ENCODE results near the gene NAT16. TPM values are rescaled to one million over a fixed set of nuclear protein-coding genes. Genes with fewer than 3 reads are reported as not detected.
"Not testable (repeated sequence)": the region's sequence is repeated elsewhere in the genome, so short reads cannot be mapped to it uniquely, and the experiment has no call there.

Gene NAT16
- total RNA-seq (2014; rRNA removed; shearing (Covaris generic)), result not detected in 2 replicates
- polyA plus RNA-seq (2015; cell fraction: cytosol; rRNA removed), result 0.05 and 0.06 TPM in 2 replicates
- 0.08 TPM in 1 of 2 replicates, not detected in the other for polyA plus RNA-seq (2015; cell fraction: nucleus; rRNA removed)

GRCh38 chr7:101180130-101180755 lies at the start of gene NAT16:
NAT16 (minus strand) TSS chr7:101180293; CDS start chr7:101174807, 5,486 bp downstream.
- no peak for DNase-seq (ENCODE audit: low read depth)

GRCh38 chr7:101226721-101227120 lies 46.6 kb upstream of the NAT16 start:
- DNase-seq (ENCODE audit: low read depth), result no peak

- DNase-seq (ENCODE audit: low read depth), result no peak
These were observed 45.6 kb upstream of the NAT16 start for GRCh38 chr7:101225650-101226049.

- no peak for DNase-seq (ENCODE audit: low read depth)
These were observed 43.4 kb upstream of the NAT16 start for GRCh38 chr7:101223528-101223927.

- DNase-seq (ENCODE audit: low read depth), result no peak
These were observed 42.3 kb upstream of the NAT16 start for GRCh38 chr7:101222275-101222830.

- DNase-seq (ENCODE audit: low read depth), result no peak
These were observed 40.2 kb upstream of the NAT16 start for GRCh38 chr7:101220295-101220694.

- DNase-seq (ENCODE audit: low read depth), result no peak
These were observed 38.4 kb upstream of the NAT16 start for GRCh38 chr7:101218236-101219125.

GRCh38 chr7:101217388-101218235 lies 37.5 kb upstream of the NAT16 start, which contains the start of the genes PLOD3 and ZNHIT1:
PLOD3 (minus strand) TSS chr7:101217581; CDS start chr7:101217274, 307 bp downstream.
ZNHIT1 (plus strand) TSS chr7:101218165; CDS start chr7:101218196, 31 bp downstream.
- peak; percentile 94 for DNase-seq (ENCODE audit: low read depth)

GRCh38 chr7:101216860-101217387 lies 36.8 kb upstream of the NAT16 start:
- no peak for DNase-seq (ENCODE audit: low read depth)

- DNase-seq (ENCODE audit: low read depth), result no peak
These were observed 36.1 kb upstream of the NAT16 start for GRCh38 chr7:101216001-101216859.

GRCh38 chr7:101212014-101212413 lies 31.9 kb upstream of the NAT16 start:
- no peak for DNase-seq (ENCODE audit: low read depth)

- DNase-seq (ENCODE audit: low read depth), result no peak
These were observed 31.4 kb upstream of the NAT16 start for GRCh38 chr7:101211501-101211900.

GRCh38 chr7:101210143-101210542 lies 30.1 kb upstream of the NAT16 start:
- DNase-seq (ENCODE audit: low read depth), result no peak

- no peak for DNase-seq (ENCODE audit: low read depth)
These were observed 28.7 kb upstream of the NAT16 start for GRCh38 chr7:101208794-101209193.

- DNase-seq (ENCODE audit: low read depth), result no peak
These were observed 27.4 kb upstream of the NAT16 start for GRCh38 chr7:101207459-101207858.

- no peak for DNase-seq (ENCODE audit: low read depth)
These were observed 26.6 kb upstream of the NAT16 start for GRCh38 chr7:101206665-101207042.

GRCh38 chr7:101205901-101206664 lies 26.0 kb upstream of the NAT16 start:
- no peak for DNase-seq (ENCODE audit: low read depth)

GRCh38 chr7:101203740-101204738 lies 23.9 kb upstream of the NAT16 start:
- not testable (repeated sequence) for DNase-seq (ENCODE audit: low read depth)

Measured in HT1080 (cell line).